ENCODE data around the gene RTN4.

The RTN4 gene

DNA sequence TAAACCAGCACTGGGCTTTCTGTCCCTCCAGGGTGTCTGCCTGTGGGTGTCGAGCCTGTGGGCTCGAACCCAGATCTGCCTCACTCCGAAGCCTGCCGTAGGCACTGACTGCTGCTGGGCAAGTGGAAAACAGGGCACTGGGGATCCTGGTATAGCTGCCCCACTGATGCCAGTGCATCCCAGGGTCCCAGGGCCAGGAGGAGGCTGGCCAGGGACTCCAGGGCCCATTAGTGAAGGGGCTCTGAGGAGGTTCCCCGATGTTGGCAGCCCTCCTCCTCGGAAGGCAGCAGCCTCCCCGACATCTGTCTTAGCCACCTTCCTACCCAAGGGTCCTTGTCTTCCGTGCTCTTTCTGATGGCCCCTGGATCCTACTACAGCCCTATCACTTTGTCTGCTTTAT is 96.1 kb downstream of the RTN4 start:
- H3K27me3 ChIP-seq (ENCODE audit: control insufficient read depth in 1 of 2, insufficient read depth in 2 of 2, low read length in 2 of 2) = no peaks in the 10 kb centered on the region
- H3K4me3 ChIP-seq (ENCODE audit: low read depth in 1 of 2, low read length in 2 of 2) = no peak overlapping the region
- H3K36me3 ChIP-seq (ENCODE audit: insufficient read depth, low read length) = no peaks in the 10 kb centered on the region
- no peak overlapping the region for H3K9ac ChIP-seq (ENCODE audit: low read length)
- no peaks in the 10 kb centered on the region for H3K9me3 ChIP-seq (ENCODE audit: low read length)
- no peak overlapping the region for H3K27ac ChIP-seq (ENCODE audit: low read depth, low read length)
- H3K4me1 ChIP-seq (ENCODE audit: insufficient read depth, low read length) = peaks cover 7% of the 10 kb centered on the region

DNA sequence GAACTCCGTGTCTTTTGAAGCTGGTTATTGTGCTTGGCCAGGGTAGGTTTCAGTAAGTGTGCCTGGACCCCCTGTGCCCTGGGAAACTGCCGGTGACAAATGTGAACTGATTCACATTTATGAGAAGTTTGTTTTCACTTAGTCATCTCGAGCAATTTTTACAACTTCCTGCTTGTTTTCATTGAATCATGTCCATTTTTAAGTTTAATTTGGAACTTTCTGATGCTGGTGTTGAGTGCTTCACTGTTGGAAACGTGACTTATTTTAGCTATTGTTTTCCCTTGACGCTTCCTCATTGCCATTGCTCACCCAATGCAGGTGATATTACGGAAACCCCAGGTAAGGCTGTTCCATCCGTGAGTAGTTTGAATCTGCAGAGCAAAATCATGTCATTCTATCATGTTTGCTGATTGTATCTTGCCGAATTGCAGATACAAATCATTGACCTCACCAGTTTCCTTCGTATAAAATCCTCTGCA is 97.2 kb downstream of the RTN4 start:
- Histone ChIP-seq H3K9ac (ENCODE audit: low read length) (no peak overlapping the region), H3K9me3 (ENCODE audit: low read length) (no peaks in the 10 kb centered on the region), H3K4me3 (ENCODE audit: low read depth in 1 of 2, low read length in 2 of 2) (no peak overlapping the region)

DNA sequence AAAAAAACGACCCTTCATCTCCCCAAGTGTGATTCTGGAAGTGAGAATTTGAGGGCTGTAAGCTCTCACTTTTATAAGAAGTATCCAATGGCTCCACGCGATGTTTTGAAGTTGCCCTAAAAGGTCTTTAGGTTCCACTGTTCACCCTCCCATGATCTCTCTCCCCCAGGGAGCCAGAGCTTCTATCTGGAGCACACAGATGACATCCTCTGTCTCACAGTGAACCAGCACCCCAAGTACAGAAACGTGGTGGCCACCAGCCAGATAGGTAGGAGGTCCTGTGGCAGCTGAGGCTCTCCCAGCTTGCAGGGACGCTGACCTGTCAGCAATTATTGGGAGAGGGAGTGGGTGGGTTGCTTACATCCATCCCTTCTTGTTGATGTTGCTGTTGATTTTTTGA is 97.8 kb downstream of the RTN4 start:
- H3K9ac ChIP-seq (ENCODE audit: low read length) = no peak overlapping the region
- no peak overlapping the region for H3K27ac ChIP-seq (ENCODE audit: low read depth, low read length)
- H3K27me3 ChIP-seq (ENCODE audit: control insufficient read depth in 1 of 2, insufficient read depth in 2 of 2, low read length in 2 of 2) = no peaks in the 10 kb centered on the region
- H3K4me1 ChIP-seq (ENCODE audit: insufficient read depth, low read length) = peaks cover 7% of the 10 kb centered on the region
- no peak overlapping the region for H3K4me3 ChIP-seq (ENCODE audit: low read depth in 1 of 2, low read length in 2 of 2)
- no peaks in the 10 kb centered on the region for H3K36me3 ChIP-seq (ENCODE audit: insufficient read depth, low read length)
- H3K9me3 ChIP-seq (ENCODE audit: low read length) = no peaks in the 10 kb centered on the region

More for the DNA sequence above, 97.2 kb downstream of the RTN4 start:
- no peaks in the 10 kb centered on the region for H3K27me3 ChIP-seq (ENCODE audit: control insufficient read depth in 1 of 2, insufficient read depth in 2 of 2, low read length in 2 of 2)
- H3K4me1 ChIP-seq (ENCODE audit: insufficient read depth, low read length) = peaks cover 7% of the 10 kb centered on the region
- no peak overlapping the region for H3K27ac ChIP-seq (ENCODE audit: low read depth, low read length)
- no peaks in the 10 kb centered on the region for H3K36me3 ChIP-seq (ENCODE audit: insufficient read depth, low read length)

- Histone ChIP-seq H3K9ac (ENCODE audit: low read length) (no peak overlapping the region), H3K36me3 (ENCODE audit: insufficient read depth, low read length) (no peaks in the 10 kb centered on the region), H3K4me3 (ENCODE audit: low read depth in 1 of 2, low read length in 2 of 2) (no peak overlapping the region), H3K27me3 (ENCODE audit: control insufficient read depth in 1 of 2, insufficient read depth in 2 of 2, low read length in 2 of 2) (no peaks in the 10 kb centered on the region), H3K4me1 (ENCODE audit: insufficient read depth, low read length) (peaks cover 7% of the 10 kb centered on the region), H3K27ac (ENCODE audit: low read depth, low read length) (no peak overlapping the region), H3K9me3 (ENCODE audit: low read length) (no peaks in the 10 kb centered on the region)
Measured at GRCh38 chr2:54950811-54951210, 99.4 kb downstream of the RTN4 start.

DNA sequence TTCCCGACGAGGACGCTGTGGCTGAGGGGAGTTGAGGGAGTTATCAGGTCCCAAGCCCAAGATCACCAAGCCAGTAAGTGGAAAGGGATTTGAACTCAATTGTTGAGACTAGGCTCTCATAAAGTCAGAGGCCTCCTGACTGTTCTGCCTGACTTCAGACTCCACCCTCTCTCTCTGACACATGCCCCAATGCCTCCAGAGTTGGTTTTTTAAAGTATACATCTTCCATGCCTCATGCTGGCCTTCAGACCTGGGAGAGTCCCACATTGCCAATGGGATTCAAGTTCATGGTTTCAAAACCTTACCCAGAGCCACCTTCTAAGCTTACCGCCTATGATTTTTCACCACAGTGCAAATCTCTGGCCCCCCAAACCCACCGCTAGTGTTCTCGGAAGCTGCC is 100.8 kb downstream of the RTN4 start:
- Histone ChIP-seq H3K27ac (ENCODE audit: low read depth, low read length) (no peak overlapping the region), H3K9ac (ENCODE audit: low read length) (no peak overlapping the region)

DNA sequence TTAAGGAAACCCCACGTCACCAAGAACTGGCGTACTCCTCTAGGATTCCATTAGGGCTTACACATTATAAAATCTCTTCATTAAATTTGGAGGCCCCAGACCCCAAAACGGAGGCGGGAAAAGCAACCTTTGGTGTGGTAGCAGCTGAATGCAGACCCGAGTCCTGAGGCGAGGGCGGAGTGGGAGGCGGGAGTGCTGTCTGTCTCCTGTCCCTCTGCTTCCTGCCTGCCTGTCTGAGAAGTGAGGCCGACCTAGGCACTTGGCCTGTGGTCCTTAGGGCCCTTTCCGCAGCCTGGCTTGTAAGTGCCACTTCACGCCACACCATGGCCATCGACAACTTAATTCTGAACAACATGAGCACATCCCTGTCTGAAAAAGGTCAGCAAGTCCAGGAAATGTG is 102.1 kb downstream of the RTN4 start:
- Histone ChIP-seq H3K36me3 (ENCODE audit: insufficient read depth, low read length) (no peaks in the 10 kb centered on the region), H3K9ac (ENCODE audit: low read length) (no peak overlapping the region), H3K4me3 (ENCODE audit: low read depth in 1 of 2, low read length in 2 of 2) (no peak overlapping the region), H3K4me1 (ENCODE audit: insufficient read depth, low read length) (peaks cover 7% of the 10 kb centered on the region), H3K27ac (ENCODE audit: low read depth, low read length) (no peak overlapping the region), H3K9me3 (ENCODE audit: low read length) (no peaks in the 10 kb centered on the region), H3K27me3 (ENCODE audit: control insufficient read depth in 1 of 2, insufficient read depth in 2 of 2, low read length in 2 of 2) (no peaks in the 10 kb centered on the region)

More for the DNA sequence above, 100.8 kb downstream of the RTN4 start:
- no peaks in the 10 kb centered on the region for H3K9me3 ChIP-seq (ENCODE audit: low read length)
- no peak overlapping the region for H3K4me3 ChIP-seq (ENCODE audit: low read depth in 1 of 2, low read length in 2 of 2)
- H3K27me3 ChIP-seq (ENCODE audit: control insufficient read depth in 1 of 2, insufficient read depth in 2 of 2, low read length in 2 of 2) = no peaks in the 10 kb centered on the region
- peaks cover 7% of the 10 kb centered on the region for H3K4me1 ChIP-seq (ENCODE audit: insufficient read depth, low read length)
- no peaks in the 10 kb centered on the region for H3K36me3 ChIP-seq (ENCODE audit: insufficient read depth, low read length)

- Histone ChIP-seq H3K4me1 (ENCODE audit: insufficient read depth, low read length) (peaks cover 7% of the 10 kb centered on the region), H3K27ac (ENCODE audit: low read depth, low read length) (no peak overlapping the region), H3K27me3 (ENCODE audit: control insufficient read depth in 1 of 2, insufficient read depth in 2 of 2, low read length in 2 of 2) (no peaks in the 10 kb centered on the region), H3K9ac (ENCODE audit: low read length) (no peak overlapping the region), H3K4me3 (ENCODE audit: low read depth in 1 of 2, low read length in 2 of 2) (no peak overlapping the region), H3K36me3 (ENCODE audit: insufficient read depth, low read length) (no peaks in the 10 kb centered on the region), H3K9me3 (ENCODE audit: low read length) (no peaks in the 10 kb centered on the region)
Measured at GRCh38 chr2:54947646-54948045, 102.6 kb downstream of the RTN4 start.

- Histone ChIP-seq H3K4me1 (ENCODE audit: insufficient read depth, low read length) (peaks cover 7% of the 10 kb centered on the region), H3K27me3 (ENCODE audit: control insufficient read depth in 1 of 2, insufficient read depth in 2 of 2, low read length in 2 of 2) (no peaks in the 10 kb centered on the region), H3K4me3 (ENCODE audit: low read depth in 1 of 2, low read length in 2 of 2) (no peak overlapping the region), H3K9me3 (ENCODE audit: low read length) (no peaks in the 10 kb centered on the region), H3K36me3 (ENCODE audit: insufficient read depth, low read length) (no peaks in the 10 kb centered on the region), H3K27ac (ENCODE audit: low read depth, low read length) (no peak overlapping the region), H3K9ac (ENCODE audit: low read length) (no peak overlapping the region)
Measured at GRCh38 chr2:54947136-54947535, 103.1 kb downstream of the RTN4 start.

DNA sequence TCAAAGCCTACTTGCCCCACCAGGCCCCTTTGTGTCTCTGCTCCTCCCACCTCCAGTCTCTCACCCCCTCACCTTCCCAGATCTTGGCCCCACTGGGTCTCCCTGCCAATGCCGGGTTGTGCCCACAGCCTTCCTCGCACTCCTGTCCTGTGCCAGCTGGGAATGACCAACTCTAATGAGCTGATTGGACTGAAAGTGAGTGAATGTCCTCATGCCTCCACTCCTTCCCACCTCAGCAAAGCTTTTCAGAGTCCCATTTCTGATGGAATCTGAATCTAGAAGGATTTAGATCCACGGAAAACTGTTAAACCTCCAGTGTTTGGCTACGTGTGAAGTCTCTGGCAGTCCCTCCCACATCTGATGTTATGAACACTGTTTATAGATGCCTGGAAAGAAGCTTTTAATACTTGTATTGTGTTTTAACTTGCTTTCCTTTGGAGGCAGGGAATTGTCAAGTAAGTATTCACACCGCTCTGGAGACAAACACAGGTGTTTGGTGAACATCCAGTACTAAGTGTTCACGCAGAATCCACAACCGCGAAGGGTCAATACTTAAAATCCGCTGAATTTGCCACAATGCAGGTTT is 103.9 kb downstream of the RTN4 start:
- H3K4me1 ChIP-seq (ENCODE audit: insufficient read depth, low read length) = peaks cover 7% of the 10 kb centered on the region
- no peaks in the 10 kb centered on the region for H3K27me3 ChIP-seq (ENCODE audit: control insufficient read depth in 1 of 2, insufficient read depth in 2 of 2, low read length in 2 of 2)
- H3K36me3 ChIP-seq (ENCODE audit: insufficient read depth, low read length) = no peaks in the 10 kb centered on the region
- H3K4me3 ChIP-seq (ENCODE audit: low read depth in 1 of 2, low read length in 2 of 2) = no peak overlapping the region
- no peak overlapping the region for H3K9ac ChIP-seq (ENCODE audit: low read length)
- H3K9me3 ChIP-seq (ENCODE audit: low read length) = no peaks in the 10 kb centered on the region
- H3K27ac ChIP-seq (ENCODE audit: low read depth, low read length) = no peak overlapping the region

DNA sequence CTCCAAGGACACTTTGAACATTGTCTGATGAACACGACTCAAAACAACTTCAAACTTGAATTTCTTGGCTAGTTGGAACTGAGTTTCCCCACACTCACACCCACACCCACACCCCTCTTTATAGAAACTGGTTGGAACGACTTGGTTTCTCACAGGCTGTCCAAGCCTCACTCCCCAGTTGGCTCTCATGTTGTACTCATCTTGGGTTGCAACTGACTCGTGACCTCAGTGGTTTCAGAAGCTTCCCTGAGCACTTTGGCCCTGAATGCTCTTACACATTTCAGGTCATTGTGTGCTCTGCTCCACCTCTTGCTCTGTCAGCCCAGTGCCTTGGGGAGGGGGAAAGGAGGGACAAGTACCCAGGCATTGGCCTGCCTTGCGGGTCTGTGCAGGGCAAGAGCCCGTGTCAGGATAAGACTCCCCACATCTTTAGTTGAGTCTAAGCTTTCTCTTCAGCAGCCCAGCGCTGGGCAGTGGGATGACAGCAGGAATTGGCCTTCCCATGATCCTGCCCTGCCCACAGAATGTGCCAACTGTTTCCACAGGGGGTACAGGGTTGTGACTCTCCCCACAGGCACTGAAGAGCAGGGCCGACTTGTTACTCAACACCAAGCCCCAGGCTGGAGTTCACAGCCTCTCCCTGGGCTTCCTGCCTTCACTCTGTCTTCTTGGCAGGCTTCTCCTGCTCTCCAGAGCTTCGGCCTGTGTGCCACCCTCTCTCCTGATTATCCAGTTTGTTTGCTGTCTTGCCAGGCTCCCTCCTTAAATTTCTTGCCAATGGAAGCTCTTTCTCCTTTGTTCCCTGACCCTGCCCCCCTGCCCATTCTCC is 104.6 kb downstream of the RTN4 start:
- Histone ChIP-seq H3K27ac (ENCODE audit: low read depth, low read length) (no peak overlapping the region), H3K4me3 (ENCODE audit: low read depth in 1 of 2, low read length in 2 of 2) (no peak overlapping the region), H3K36me3 (ENCODE audit: insufficient read depth, low read length) (no peaks in the 10 kb centered on the region), H3K4me1 (ENCODE audit: insufficient read depth, low read length) (peaks cover 7% of the 10 kb centered on the region), H3K9me3 (ENCODE audit: low read length) (no peaks in the 10 kb centered on the region), H3K9ac (ENCODE audit: low read length) (no peak overlapping the region), H3K27me3 (ENCODE audit: control insufficient read depth in 1 of 2, insufficient read depth in 2 of 2, low read length in 2 of 2) (no peaks in the 10 kb centered on the region)

DNA sequence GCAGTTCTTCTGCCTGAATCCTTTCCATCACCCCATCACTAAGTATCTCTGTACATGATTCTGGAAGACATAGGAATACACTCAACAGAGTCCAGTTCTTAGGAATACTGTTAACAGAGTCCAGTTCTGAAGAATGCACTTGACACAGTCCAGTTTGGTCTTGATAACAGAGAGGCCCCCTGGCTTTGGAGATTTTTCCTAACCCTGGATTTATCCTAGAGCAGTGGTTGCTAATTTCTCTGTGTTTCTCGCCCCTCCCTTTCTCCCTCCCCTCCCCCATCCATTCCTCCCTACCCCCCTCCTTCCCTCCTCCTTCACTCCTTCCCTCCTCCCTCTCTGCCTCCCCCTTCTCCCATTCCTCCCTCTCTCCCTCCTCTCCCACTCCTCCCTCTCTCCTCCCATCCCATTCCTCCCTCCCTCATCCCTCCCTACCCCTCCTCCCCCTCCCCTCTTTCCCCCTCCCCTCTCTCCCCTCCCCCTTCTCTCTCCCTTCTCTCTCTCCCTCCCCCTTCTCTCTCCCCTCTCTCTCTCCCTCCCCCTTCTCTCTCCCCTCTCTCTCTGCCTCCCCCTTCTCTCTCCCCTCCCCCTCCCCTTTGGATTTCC is 105.4 kb downstream of the RTN4 start:
- no peaks in the 10 kb centered on the region for H3K9me3 ChIP-seq (ENCODE audit: low read length)
- H3K27ac ChIP-seq (ENCODE audit: low read depth, low read length) = no peak overlapping the region
- no peaks in the 10 kb centered on the region for H3K36me3 ChIP-seq (ENCODE audit: insufficient read depth, low read length)

More for the DNA sequence above, 105.4 kb downstream of the RTN4 start:
- H3K4me1 ChIP-seq (ENCODE audit: insufficient read depth, low read length) = peaks cover 7% of the 10 kb centered on the region
- H3K27me3 ChIP-seq (ENCODE audit: control insufficient read depth in 1 of 2, insufficient read depth in 2 of 2, low read length in 2 of 2) = no peaks in the 10 kb centered on the region
- H3K4me3 ChIP-seq (ENCODE audit: low read depth in 1 of 2, low read length in 2 of 2) = no peak overlapping the region
- H3K9ac ChIP-seq (ENCODE audit: low read length) = no peak overlapping the region
